H1 (cell line): Measurements from ENCODE around the gene NPIPA5. TPM values are rescaled to one million over a fixed set of nuclear protein-coding genes. Genes with fewer than 3 reads are reported as not detected.

Experiments used
- CTCF ChIA-PET: fragments of 300-600 bp; sonication (Branson Sonifier 250); formaldehyde crosslinking; loops from one replicate; lab custom pipeline; 2021; ENCODE audit not compliant: partially characterized antibody; lab: Charles Lee
- POLR2A ChIA-PET: fragments of 300-600 bp; sonication (Branson Sonifier 250); formaldehyde crosslinking; loops from one replicate; lab custom pipeline; 2021; ENCODE audit warnings: inconsistent platforms; ENCODE audit not compliant: partially characterized antibody; lab: Charles Lee
- DNase-seq, 2 experiments: peaks; one replicate each; pipeline versions ENCODE4 v3.0.0 to v3.0.0-alpha.2; 2010 to 2022; ENCODE audit warnings: low spot score in 2 of 2, low read depth in 1 of 2, mixed read lengths in 1 of 2
- FAIRE-seq: peaks from 2 replicates; lab custom pipeline; 2011; peaks lifted over from hg19 to GRCh38; lab: Jason Lieb, UNC
- H2AFZ ChIP-seq: 2 replicates; pipeline ENCODE4 v1.8.1; 2012; ENCODE audit warnings: low read length, inconsistent platforms
- H2AK5ac ChIP-seq: 2 replicates; pipeline ENCODE4 v1.6.1; 2013; ENCODE audit warnings: low read depth, low read length
- H2BK120ac ChIP-seq: replicated peaks from 2 replicates; pipeline ENCODE3; 2013; ENCODE audit warnings: low read depth, low read length, inconsistent platforms
- H2BK12ac ChIP-seq: 2 replicates; pipeline ENCODE4 v1.6.1; 2013; ENCODE audit warnings: low read depth, low read length
- H2BK15ac ChIP-seq: 2 replicates; pipeline ENCODE4 v1.6.1; 2013; ENCODE audit warnings: low read length
- H2BK20ac ChIP-seq: 2 replicates; pipeline ENCODE4 v1.6.1; 2013; ENCODE audit warnings: low read length
- H2BK5ac ChIP-seq: 2 replicates; pipeline ENCODE4 v1.6.1; 2013; ENCODE audit warnings: low read depth, low read length
- H3K14ac ChIP-seq: 2 replicates; pipeline ENCODE4 v1.6.1; 2013; ENCODE audit warnings: inconsistent platforms; ENCODE audit not compliant: insufficient read length
- H3K18ac ChIP-seq: 2 replicates; pipeline ENCODE4 v1.6.1; 2013; ENCODE audit warnings: low read length; ENCODE audit errors: extremely low read depth
- H3K23ac ChIP-seq: 2 replicates; pipeline ENCODE4 v1.6.1; 2013; ENCODE audit warnings: inconsistent platforms; ENCODE audit not compliant: insufficient read length
- H3K23me2 ChIP-seq: 2 replicates; pipeline ENCODE4 v1.6.1; 2013; ENCODE audit warnings: low read depth, low read length
- H3K27ac ChIP-seq: 2 replicates; pipeline ENCODE4 v1.6.1; 2011; ENCODE audit warnings: low read depth, low read length, inconsistent platforms
- H3K27me3 ChIP-seq, 4 experiments: replicated peaks in 1 of 4; 1 replicate in 1 of 4; 2 replicates in 3 of 4; pipeline versions ENCODE4 v1.6.1 to v1.8.1; 2011 to 2013; ENCODE audit warnings: low read length in 3 of 4, mild to moderate bottlenecking in 3 of 4, inconsistent platforms in 2 of 4, mixed read lengths in 2 of 4, moderate library complexity in 1 of 4; ENCODE audit not compliant: control insufficient read depth in 3 of 4, insufficient read depth in 3 of 4; ENCODE audit errors: extremely low read depth in 1 of 4
- H3K36me3 ChIP-seq, 4 experiments: 2 replicates each; pipeline versions ENCODE4 v1.6.1 to v1.8.1; 2011 to 2013; ENCODE audit warnings: mild to moderate bottlenecking in 4 of 4, low read length in 3 of 4, moderate library complexity in 2 of 4, control low read depth in 1 of 4, inconsistent platforms in 1 of 4; ENCODE audit not compliant: insufficient read depth in 4 of 4, control insufficient read depth in 2 of 4
- H3K4ac ChIP-seq: replicated peaks from 2 replicates; pipeline ENCODE3; 2013; ENCODE audit warnings: low read length, low read depth, mixed read lengths, inconsistent platforms; ENCODE audit not compliant: insufficient read length
- H3K4me1 ChIP-seq, 4 experiments: replicated peaks in 1 of 4; 1 replicate in 1 of 4; 2 replicates in 3 of 4; pipeline versions ENCODE4 v1.6.1 to v1.8.1; 2011 to 2013; ENCODE audit warnings: low read length in 3 of 4, inconsistent platforms in 2 of 4, mixed read lengths in 1 of 4; ENCODE audit not compliant: insufficient read depth in 4 of 4, control insufficient read depth in 3 of 4
- H3K4me2 ChIP-seq, 2 experiments: 2 replicates each; pipeline versions ENCODE4 v1.6.1 to v1.8.1; 2011 to 2013; ENCODE audit warnings: low read depth in 2 of 2, low read length in 2 of 2, control low read depth in 1 of 2, inconsistent platforms in 1 of 2, mild to moderate bottlenecking in 1 of 2; ENCODE audit not compliant: insufficient read depth in 1 of 2
- H3K4me3 ChIP-seq, 4 experiments: fragments of 200-600, 300-600 bp in 1 of 4; sonication (generic), shearing (Covaris generic), sonication (Bioruptor Twin) in 1 of 4; 2 replicates each; pipeline versions ENCODE4 v1.5.1 to v1.8.1; 2011 to 2016; ENCODE audit warnings: low read length in 4 of 4, low read depth in 3 of 4, control low read depth in 2 of 4, inconsistent platforms in 2 of 4, mild to moderate bottlenecking in 2 of 4, mixed read lengths in 1 of 4, moderate library complexity in 1 of 4; ENCODE audit not compliant: insufficient read depth in 2 of 4; ENCODE audit errors: extremely low read depth in 1 of 4
- H3K56ac ChIP-seq: replicated peaks from 2 replicates; pipeline ENCODE3; 2013; ENCODE audit warnings: low read depth, mild to moderate bottlenecking, mixed read lengths, low read length, inconsistent platforms; ENCODE audit not compliant: insufficient read length
- H3K79me1 ChIP-seq: 2 replicates; pipeline ENCODE4 v1.6.1; 2013; ENCODE audit warnings: low read depth, low read length, control low read depth
- H3K79me2 ChIP-seq, 2 experiments: 2 replicates each; pipeline versions ENCODE4 v1.6.1 to v1.8.1; 2012 to 2013; ENCODE audit warnings: low read length in 2 of 2, mild to moderate bottlenecking in 2 of 2, inconsistent platforms in 1 of 2; ENCODE audit not compliant: insufficient read depth in 2 of 2, control insufficient read depth in 1 of 2
- H3K9ac ChIP-seq, 4 experiments: replicated peaks in 1 of 4; 1 replicate in 1 of 4; 2 replicates in 3 of 4; pipeline versions ENCODE4 v1.6.1 to v1.8.1; 2011 to 2013; ENCODE audit warnings: low read depth in 3 of 4, low read length in 3 of 4, control low read depth in 2 of 4, mild to moderate bottlenecking in 2 of 4, moderate library complexity in 2 of 4, inconsistent platforms in 1 of 4; ENCODE audit errors: extremely low read depth in 1 of 4
- H3K9me3 ChIP-seq, 2 experiments: 2 replicates each; pipeline versions ENCODE4 v1.6.1 to v1.8.1; 2012 to 2013; ENCODE audit warnings: mild to moderate bottlenecking in 2 of 2, moderate library complexity in 2 of 2, control low read depth in 1 of 2, inconsistent platforms in 1 of 2, low read depth in 1 of 2, low read length in 1 of 2, mixed read lengths in 1 of 2; ENCODE audit not compliant: insufficient read depth in 2 of 2
- H4K20me1 ChIP-seq, 2 experiments: replicated peaks in 1 of 2; 2 replicates each; pipeline versions ENCODE3 to v1.8.1; 2011 to 2013; ENCODE audit warnings: inconsistent platforms in 2 of 2, low read length in 2 of 2, mild to moderate bottlenecking in 1 of 2; ENCODE audit not compliant: insufficient read depth in 2 of 2, control insufficient read depth in 1 of 2
- H4K5ac ChIP-seq: 2 replicates; pipeline ENCODE4 v1.6.1; 2013; ENCODE audit warnings: low read length, low read depth, mixed read lengths, inconsistent platforms; ENCODE audit not compliant: insufficient read length
- H4K8ac ChIP-seq: 2 replicates; pipeline ENCODE4 v1.8.0; 2013; ENCODE audit warnings: mild to moderate bottlenecking, moderate library complexity, low read length, inconsistent platforms; ENCODE audit not compliant: insufficient read depth; ENCODE audit errors: extremely low read depth
- H4K91ac ChIP-seq: replicated peaks from 2 replicates; pipeline ENCODE3; 2013; ENCODE audit warnings: low read length, mixed read lengths, inconsistent platforms; ENCODE audit not compliant: insufficient read length
- RNF2 ChIP-seq: fragments of 200-900, 300-1000 bp; sonication (generic); IDR thresholded peaks from 2 replicates; pipeline ENCODE4 v1.7.1; 2016; ENCODE audit warnings: borderline replicate concordance, low read depth, mild to moderate bottlenecking, antibody characterized with exemption, low read length; ENCODE audit not compliant: poor library complexity, severe bottlenecking; ENCODE audit errors: missing control alignments
- WGBS, 2 experiments: shearing (Covaris generic) in 1 of 2; methylation state at CpG; one replicate each; pipeline versions ENCODE4 v1.1.6 to v1.1.7; 2013 to 2015; ENCODE audit warnings: low lambda C conversion rate in 2 of 2, mixed read lengths in 2 of 2, inconsistent platforms in 1 of 2, low coverage in 1 of 2, missing lambda C conversion rate in 1 of 2; ENCODE audit not compliant: insufficient replicate concordance in 2 of 2, insufficient coverage in 1 of 2, insufficient read length in 1 of 2; ENCODE audit errors: extremely low coverage in 1 of 2, missing lambda C conversion rate in 1 of 2; 5-methylcytosine and 5-hydroxymethylcytosine counted together
- polyA plus RNA-seq, 7 experiments: library from polyadenylated mRNA; depleted of rRNA in 3 of 7; stranded (reverse) in 5 of 7; unstranded in 2 of 7; fragments of >200 nt in 5 of 7; fragments of 200-250 nt in 2 of 7; gene quantifications; 1 replicate in 5 of 7; 2 replicates in 1 of 7; 4 replicates in 1 of 7; pipeline versions ENCODE4 v1.2.1 to v1.2.3, GENCODE V29; 2011 to 2013; ENCODE audit warnings: missing spikeins in 2 of 7, mixed read lengths in 2 of 7
- total RNA-seq: library from RNA; stranded (reverse); fragmentation: NEBNext Ultra II Directional; extraction: Animal tissue kit (Norgen Biotek cat#: 25700); gene quantifications from 2 replicates; pipeline ENCODE4 v1.2.1, GENCODE V29; 2021

Gene NPIPA5
- total and polyA plus RNA-seq, 2 of the 8 experiments (the other 6 are each of a cell fraction or from before 2014, with no cell fraction given), result 0.61 to 4.1 TPM

DNA sequence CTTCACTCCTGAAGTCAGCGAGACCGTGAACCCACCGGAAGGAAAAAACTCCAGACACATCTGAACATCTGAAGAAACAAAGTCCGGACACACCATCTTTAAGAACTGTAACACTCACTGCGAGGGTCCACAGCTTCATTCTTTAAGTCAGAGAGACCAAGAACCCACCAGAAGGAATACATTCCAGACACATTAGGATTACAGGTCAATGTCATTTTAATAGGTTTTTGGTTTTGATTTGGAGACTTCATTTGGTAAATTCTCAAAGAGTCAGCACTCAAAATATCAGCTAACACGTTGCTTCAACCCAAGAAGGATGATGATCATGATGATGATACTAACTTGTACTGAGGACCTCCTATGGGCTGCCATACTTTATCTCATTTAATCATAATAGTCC lies 48.7 kb upstream of the NPIPA5 start:
- H2BK12ac ChIP-seq, result no peak overlapping the region
- ChIA-PET CTCF (interaction anchor here (1.1 to 4.8 kb wide), 8 partner anchors 9 to 124 kb away, joined by 3 to 14 read pairs (median 4); no protein-coding TSS in a partner anchor), POLR2A (no interaction called here)
- H3K18ac ChIP-seq, result no peak overlapping the region
- no peak overlapping the region for H3K14ac ChIP-seq
- no peak overlapping the region for H3K56ac ChIP-seq
- 87% methylated on average over 6 of the region's 6 CpGs; no CpG with 5 or more reads in 1 of the 2 experiments for WGBS, 2 experiments
- H3K27ac ChIP-seq, result no peak overlapping the region
- H4K91ac ChIP-seq, result no peak overlapping the region
- no peak overlapping the region for H2AK5ac ChIP-seq
- H3K27me3 ChIP-seq, result no peaks in the 10 kb centered on the region
- H2BK15ac ChIP-seq, result no peak overlapping the region
- H3K79me2 ChIP-seq, result no peaks in the 10 kb centered on the region
- no peak for TF ChIP-seq RNF2
- no peaks in the 10 kb centered on the region for H3K79me1 ChIP-seq
- H4K5ac ChIP-seq, result no peak overlapping the region
- H3K4me1 ChIP-seq, result no peaks in the 10 kb centered on the region
- H3K4me2 ChIP-seq, result no peak overlapping the region
- no peaks in the 10 kb centered on the region for H3K23me2 ChIP-seq
- H4K8ac ChIP-seq, result no peak overlapping the region
- no peak overlapping the region for H2AFZ ChIP-seq
- no peak overlapping the region for H2BK5ac ChIP-seq
- no peaks in the 10 kb centered on the region for H4K20me1 ChIP-seq
- H2BK20ac ChIP-seq, result no peak overlapping the region
- H3K4ac ChIP-seq, result no peak overlapping the region
- no peak overlapping the region for H3K23ac ChIP-seq
- FAIRE-seq (no peak), DNase-seq (no peak)
- no peaks in the 10 kb centered on the region for H3K36me3 ChIP-seq
- H2BK120ac ChIP-seq, result no peak overlapping the region
- no peaks in the 10 kb centered on the region for H3K9me3 ChIP-seq
- no peak overlapping the region for H3K4me3 ChIP-seq
- H3K9ac ChIP-seq, result no peak overlapping the region
